PC-9 (cell line): ENCODE data around the gene MINDY4. TPM values are rescaled to one million over a fixed set of nuclear protein-coding genes. Genes with fewer than 3 reads are reported as not detected.

Experiments
- BruUV-seq: library from RNA; stranded (reverse); fragments of 400-500 nt; replicated peaks from 2 replicates; lab custom pipeline; 2021; lab: Mats Ljungman, UMichigan
- CTCF ChIA-PET: fragments of 300-600 bp; sonication (Branson Sonifier 250); formaldehyde crosslinking; loops from one replicate; lab custom pipeline; 2022; ENCODE audit warnings: antibody characterized with exemption; lab: Charles Lee
- POLR2A ChIA-PET: fragments of 300-600 bp; sonication (Branson Sonifier 250); formaldehyde crosslinking; loops from one replicate; lab custom pipeline; 2022; ENCODE audit warnings: antibody characterized with exemption; ENCODE audit not compliant: unreplicated experiment; lab: Charles Lee
- DNase-seq, 2 experiments: peaks; one replicate each; pipeline versions ENCODE4 v3.0.0 to v3.0.0-alpha.2; 2015 to 2022; ENCODE audit warnings: mixed read lengths in 1 of 2
- H2AFZ ChIP-seq: fragments of 200-600 bp; sonication (generic); 2 replicates; pipeline ENCODE4 v1.8.1; 2017; ENCODE audit warnings: antibody characterized with exemption
- H3F3A ChIP-seq: fragments of 200-600 bp; sonication (generic); 2 replicates; pipeline ENCODE4 v1.8.1; 2017; ENCODE audit warnings: antibody characterized with exemption, mild to moderate bottlenecking, low read depth; ENCODE audit not compliant: insufficient read depth
- H3K27ac ChIP-seq: fragments of 200-600 bp; sonication (generic); 2 replicates; pipeline ENCODE4 v1.6.1; 2016; ENCODE audit warnings: mixed run types
- H3K27me3 ChIP-seq: fragments of 200-600 bp; sonication (generic); 2 replicates; pipeline ENCODE4 v1.6.1; 2016; ENCODE audit warnings: low read depth, mixed run types; ENCODE audit not compliant: insufficient read depth
- H3K36me3 ChIP-seq: fragments of 200-600 bp; sonication (generic); 2 replicates; pipeline ENCODE4 v1.6.1; 2016; ENCODE audit warnings: low read depth, mixed run types
- H3K4me1 ChIP-seq: fragments of 200-600 bp; sonication (generic); replicated peaks from 2 replicates; pipeline ENCODE4 v1.6.1; 2016; ENCODE audit warnings: mixed run types; ENCODE audit not compliant: insufficient read depth
- H3K4me2 ChIP-seq: fragments of 200-600 bp; sonication (generic); 2 replicates; pipeline ENCODE4 v1.6.1; 2017; ENCODE audit warnings: mixed run types
- H3K4me3 ChIP-seq: fragments of 200-600 bp; sonication (generic); 2 replicates; pipeline ENCODE4 v1.6.1; 2016; ENCODE audit warnings: mixed run types
- H3K79me2 ChIP-seq: fragments of 200-600 bp; sonication (generic); 2 replicates; pipeline ENCODE4 v1.6.1; 2017; ENCODE audit warnings: low read depth, mixed run types
- H3K9me2 ChIP-seq: fragments of 200-600 bp; sonication (generic); 2 replicates; pipeline ENCODE4 v1.8.1; 2017; ENCODE audit warnings: mild to moderate bottlenecking; ENCODE audit not compliant: insufficient read depth
- H3K9me3 ChIP-seq: fragments of 200-600 bp; sonication (generic); 2 replicates; pipeline ENCODE4 v1.8.1; 2016; ENCODE audit warnings: low read depth; ENCODE audit not compliant: insufficient read depth
- H4K20me1 ChIP-seq: fragments of 200-600 bp; sonication (generic); 2 replicates; pipeline ENCODE4 v1.8.1; 2017; ENCODE audit not compliant: insufficient read depth
- CTCF ChIP-seq: fragments of 200-600 bp; sonication (generic); conservative IDR thresholded peaks from 2 replicates; pipeline ENCODE4 v1.6.1; 2017; ENCODE audit warnings: mixed run types, antibody characterized with exemption, mild to moderate bottlenecking, moderate library complexity
- EZH2 ChIP-seq: fragments of 200-600 bp; sonication (generic); IDR thresholded peaks from 2 replicates; pipeline ENCODE4 v1.8.0; 2017; ENCODE audit warnings: antibody characterized with exemption, low read depth
- intact Hi-C: fragments of 100-400 bp; cut with micrococcal nuclease; formaldehyde crosslinking; loops from one replicate; pipeline ENCODE4 v1.10.0; 2022; ENCODE audit not compliant: unreplicated experiment
- total RNA-seq: library from RNA; stranded (reverse); gene quantifications from 2 replicates; pipeline ENCODE4 v1.2.3, GENCODE V29; 2021

MINDY4 gene
- total RNA-seq, 1 experiment from 2014 or later: 14.8 TPM

- Histone ChIP-seq H2AFZ (no peak overlapping the region), H3K27me3 (no peaks in the 10 kb centered on the region), H3K79me2 (no peaks in the 10 kb centered on the region), H3F3A (no peaks in the 10 kb centered on the region), H3K4me3 (no peak overlapping the region), H3K4me2 (no peak overlapping the region), H3K4me1 (peaks cover 10% of the 10 kb centered on the region), H4K20me1 (no peaks in the 10 kb centered on the region), H3K9me3 (no peaks in the 10 kb centered on the region), H3K27ac (no peak overlapping the region), H3K9me2 (no peaks in the 10 kb centered on the region), H3K36me3 (no peaks in the 10 kb centered on the region)
- intact Hi-C loops: no loop called here
- TF ChIP-seq CTCF (no peak), EZH2 (no peak)
- BruUV-seq: no TSS peak
- ChIA-PET CTCF (interaction anchor here (0.6 kb wide), 1 partner anchor 121 kb away, joined by 10 read pairs; no protein-coding TSS in a partner anchor), POLR2A (no interaction called here)
- DNase-seq: no peak
Measured at GRCh38 chr7:30814700-30815387, 43.6 kb downstream of the MINDY4 start.

- no peaks in the 10 kb centered on the region for H3K9me2 ChIP-seq
- intact Hi-C loops: no loop called here
- TF ChIP-seq EZH2 (no peak), CTCF (no peak)
- no peaks in the 10 kb centered on the region for H3K79me2 ChIP-seq
- H4K20me1 ChIP-seq: no peaks in the 10 kb centered on the region
- H3K4me1 ChIP-seq: peaks cover 10% of the 10 kb centered on the region
- H3K27ac ChIP-seq: no peak overlapping the region
- no TSS peak for BruUV-seq
- no peaks in the 10 kb centered on the region for H3F3A ChIP-seq
- no peak for DNase-seq
- POLR2A ChIA-PET: no interaction called here
- H2AFZ ChIP-seq: no peak overlapping the region
- H3K27me3 ChIP-seq: no peaks in the 10 kb centered on the region
- H3K4me3 ChIP-seq: no peak overlapping the region
- CTCF ChIA-PET: no interaction called here
- H3K4me2 ChIP-seq: no peak overlapping the region
- H3K36me3 ChIP-seq: no peaks in the 10 kb centered on the region
- H3K9me3 ChIP-seq: no peaks in the 10 kb centered on the region
Measured at GRCh38 chr7:30815388-30815854, 44.2 kb downstream of the MINDY4 start.

DNA sequence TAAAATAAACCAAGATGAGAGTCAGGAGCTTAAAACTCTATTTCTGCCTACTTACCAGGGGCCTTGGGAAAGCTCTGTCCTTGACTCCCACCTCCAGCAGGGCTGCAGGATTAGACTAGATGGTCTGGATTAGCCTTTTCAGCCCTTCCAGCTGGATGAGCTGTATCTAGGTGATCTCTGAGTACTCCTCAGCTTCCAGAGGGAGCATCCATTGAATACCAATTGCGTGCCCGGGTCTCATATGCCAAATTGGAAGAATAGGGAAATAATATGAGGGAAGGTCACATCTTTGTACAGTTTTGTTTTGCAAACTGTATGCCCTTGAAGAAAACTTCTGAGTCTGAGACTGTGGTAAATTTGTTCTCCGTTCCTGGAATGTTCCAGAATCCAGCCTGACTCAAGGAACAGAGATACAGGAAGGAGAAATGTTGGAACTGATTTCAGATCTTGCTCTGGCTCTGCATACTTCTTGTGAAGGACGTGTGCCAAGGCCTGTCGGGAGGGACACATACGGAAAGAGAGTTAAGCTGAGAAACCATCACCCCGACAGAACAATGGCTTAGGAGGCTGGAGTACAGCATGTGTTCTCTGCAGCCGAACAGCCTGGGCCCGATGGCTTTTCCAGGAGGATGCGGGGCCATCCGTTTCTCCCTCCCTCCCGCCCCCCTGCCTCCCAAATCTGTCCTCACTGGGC, 44.9 kb downstream of the MINDY4 start:
- H3K79me2 ChIP-seq: no peaks in the 10 kb centered on the region
- no peak overlapping the region for H2AFZ ChIP-seq
- H3K4me1 ChIP-seq: peaks cover 10% of the 10 kb centered on the region
- no peak for DNase-seq
- no peaks in the 10 kb centered on the region for H3K9me3 ChIP-seq
- H3K27ac ChIP-seq: no peak overlapping the region
- H3K27me3 ChIP-seq: no peaks in the 10 kb centered on the region
- H4K20me1 ChIP-seq: no peaks in the 10 kb centered on the region; the same call in 1 of the 2 replicates
- CTCF ChIA-PET: no interaction called here
- H3K4me2 ChIP-seq: no peak overlapping the region
- no peaks in the 10 kb centered on the region for H3K9me2 ChIP-seq
- H3K36me3 ChIP-seq: no peaks in the 10 kb centered on the region
- POLR2A ChIA-PET: interaction anchor here (0.5 kb wide), 1 partner anchor 362 kb away, joined by 5 read pairs; no protein-coding TSS in a partner anchor
- intact Hi-C loops: no loop called here
- BruUV-seq: no TSS peak
- H3K4me3 ChIP-seq: no peak overlapping the region
- TF ChIP-seq EZH2: no peak
- no peak for TF ChIP-seq CTCF
- no peaks in the 10 kb centered on the region for H3F3A ChIP-seq
